ENCODE results near the gene FAM241A.

FAM241A gene

GRCh38 chr4:112222219-112222955, 77.1 kb downstream of the FAM241A start:
- no peak for DNase-seq

- no peak for DNase-seq
Observed at GRCh38 chr4:112225157-112225556, 79.9 kb downstream of the FAM241A start.

GRCh38 chr4:112230879-112231778, 85.9 kb downstream of the FAM241A start:
- DNase-seq: peak; percentile 98

- DNase-seq: peak; percentile 87 to 90
Observed at GRCh38 chr4:112231779-112232713, 86.8 kb downstream of the FAM241A start, which contains the start of gene AP1AR. Gene AP1AR (plus strand): TSS chr4:112231787. CDS start chr4:112232092, 305 bp downstream.

GRCh38 chr4:112234952-112235609, 89.8 kb downstream of the FAM241A start:
- DNase-seq: peak in 1 of 2 experiments; percentile 38

- no peak for DNase-seq
Observed at GRCh38 chr4:112236040-112236439, 90.8 kb downstream of the FAM241A start.

- no peak for DNase-seq
Observed at GRCh38 chr4:112238833-112239232, 93.6 kb downstream of the FAM241A start.
